H9 (cell line): ENCODE results near the gene TNRC6C. TPM values are rescaled to one million over a fixed set of nuclear protein-coding genes. Genes with fewer than 3 reads are reported as not detected.
A peak's percentile ranks its signal among the peaks of the same experiment; 100 is the strongest.

ENCODE experiments used
- DNase-seq: peaks from one replicate; pipeline ENCODE4 v3.0.0-alpha.2; 2017
- H2AFZ ChIP-seq: one replicate; pipeline ENCODE4 v1.6.1; 2013; ENCODE audit warnings: mild to moderate bottlenecking, low read length, control low read depth, moderate library complexity
- H2AK5ac ChIP-seq: 2 replicates; pipeline ENCODE4 v1.6.1; 2013; ENCODE audit warnings: low read length, control low read depth, mixed read lengths; ENCODE audit not compliant: insufficient read length
- H2BK120ac ChIP-seq: one replicate; pipeline ENCODE4 v1.6.1; 2013; ENCODE audit warnings: low read depth, mild to moderate bottlenecking, low read length, control low read depth, inconsistent platforms; ENCODE audit not compliant: poor library complexity, severe bottlenecking
- H2BK12ac ChIP-seq: 2 replicates; pipeline ENCODE4 v1.6.1; 2013; ENCODE audit warnings: low read length, control low read depth, mixed read lengths, low read depth; ENCODE audit not compliant: insufficient read length
- H2BK15ac ChIP-seq: 2 replicates; pipeline ENCODE4 v1.6.1; 2013; ENCODE audit warnings: low read depth, low read length, control low read depth
- H2BK20ac ChIP-seq: one replicate; pipeline ENCODE4 v1.6.1; 2013; ENCODE audit warnings: low read depth, mild to moderate bottlenecking, low read length, control low read depth, inconsistent platforms; ENCODE audit not compliant: poor library complexity, severe bottlenecking
- H2BK5ac ChIP-seq: 2 replicates; pipeline ENCODE4 v1.6.1; 2013; ENCODE audit warnings: low read length, control low read depth, mixed read lengths; ENCODE audit not compliant: insufficient read length
- H3K14ac ChIP-seq: 2 replicates; pipeline ENCODE4 v1.6.1; 2013; ENCODE audit warnings: low read length, control low read depth; ENCODE audit not compliant: insufficient read depth
- H3K18ac ChIP-seq: 2 replicates; pipeline ENCODE4 v1.6.1; 2013; ENCODE audit warnings: low read depth, mild to moderate bottlenecking, mixed read lengths, low read length, control low read depth; ENCODE audit not compliant: insufficient read length
- H3K23ac ChIP-seq: 2 replicates; pipeline ENCODE4 v1.6.1; 2013; ENCODE audit warnings: low read length, control low read depth, mixed read lengths, low read depth; ENCODE audit not compliant: insufficient read length
- H3K23me2 ChIP-seq: 2 replicates; pipeline ENCODE4 v1.6.1; 2013; ENCODE audit warnings: low read depth, mild to moderate bottlenecking, mixed read lengths, low read length, control low read depth; ENCODE audit not compliant: insufficient read length, poor library complexity, severe bottlenecking
- H3K27ac ChIP-seq: 2 replicates; pipeline ENCODE4 v1.5.1; 2013; ENCODE audit warnings: low read length, control low read depth, mixed read lengths, low read depth; ENCODE audit not compliant: insufficient read length
- H3K27me3 ChIP-seq: 2 replicates; pipeline ENCODE4 v1.6.1; 2013; ENCODE audit warnings: low read length, control low read depth, inconsistent platforms; ENCODE audit not compliant: insufficient read depth
- H3K4ac ChIP-seq: 2 replicates; pipeline ENCODE4 v1.6.1; 2013; ENCODE audit warnings: low read depth, mild to moderate bottlenecking, control low read depth, inconsistent platforms, low read length, moderate library complexity
- H3K4me1 ChIP-seq: 2 replicates; pipeline ENCODE4 v1.6.1; 2013; ENCODE audit warnings: low read length, control low read depth, inconsistent platforms; ENCODE audit not compliant: insufficient read depth
- H3K4me2 ChIP-seq: 2 replicates; pipeline ENCODE4 v1.6.1; 2013; ENCODE audit warnings: low read length, control low read depth, mixed read lengths; ENCODE audit not compliant: insufficient read length, insufficient read depth
- H3K56ac ChIP-seq: 2 replicates; pipeline ENCODE4 v1.6.1; 2013; ENCODE audit warnings: low read depth, mild to moderate bottlenecking, mixed read lengths, low read length, control low read depth; ENCODE audit not compliant: insufficient read length
- H3K79me1 ChIP-seq: 2 replicates; pipeline ENCODE4 v1.6.1; 2013; ENCODE audit warnings: low read depth, mild to moderate bottlenecking, moderate library complexity, low read length, control low read depth, inconsistent platforms; ENCODE audit not compliant: insufficient read depth, poor library complexity, severe bottlenecking
- H3K79me2 ChIP-seq: 2 replicates; pipeline ENCODE4 v1.6.1; 2013; ENCODE audit warnings: low read length, control low read depth, inconsistent platforms; ENCODE audit not compliant: insufficient read depth
- H3K9ac ChIP-seq: 2 replicates; pipeline ENCODE4 v1.6.1; 2013; ENCODE audit warnings: low read length, control low read depth, mixed read lengths; ENCODE audit not compliant: insufficient read length; ENCODE audit errors: extremely low read depth
- H3K9me3 ChIP-seq: one replicate; pipeline ENCODE4 v1.6.1; 2013; ENCODE audit warnings: low read depth, low read length, inconsistent platforms; ENCODE audit not compliant: control insufficient read depth
- H3T11ph ChIP-seq: one replicate; pipeline ENCODE4 v1.6.1; 2013; ENCODE audit warnings: mild to moderate bottlenecking, low read length, control low read depth, inconsistent platforms
- H4K20me1 ChIP-seq: one replicate; pipeline ENCODE4 v1.6.1; 2013; ENCODE audit not compliant: control insufficient read depth, insufficient read length, insufficient read depth
- H4K5ac ChIP-seq: 2 replicates; pipeline ENCODE4 v1.6.1; 2013; ENCODE audit warnings: low read depth, mild to moderate bottlenecking, mixed read lengths, low read length, control low read depth; ENCODE audit not compliant: insufficient read length
- H4K8ac ChIP-seq: replicated peaks from 2 replicates; pipeline ENCODE4 v1.6.1; 2013; ENCODE audit warnings: low read length, control low read depth, mixed read lengths, low read depth; ENCODE audit not compliant: insufficient read length
- H4K91ac ChIP-seq: 2 replicates; pipeline ENCODE4 v1.6.1; 2013; ENCODE audit warnings: low read depth, mild to moderate bottlenecking, moderate library complexity, mixed read lengths, low read length, control low read depth; ENCODE audit not compliant: insufficient read length
- H3K27ac Mint-ChIP-seq, 3 experiments: 2 replicates in 2 of 3; 3 replicates in 1 of 3; pipeline ENCODE4 v1.8.0; 2020 to 2021; ENCODE audit warnings: mixed read lengths in 3 of 3, mild to moderate bottlenecking in 1 of 3, moderate library complexity in 1 of 3
- H3K27me3 Mint-ChIP-seq: 2 replicates; pipeline ENCODE4 v1.8.0; 2021; ENCODE audit warnings: low read depth, mild to moderate bottlenecking, moderate library complexity, mixed read lengths
- H3K36me3 Mint-ChIP-seq, 3 experiments: 2 replicates in 2 of 3; 3 replicates in 1 of 3; pipeline ENCODE4 v1.8.0; 2020 to 2021; ENCODE audit warnings: low read depth in 3 of 3, mixed read lengths in 3 of 3; ENCODE audit not compliant: insufficient read depth in 1 of 3
- H3K4me1 Mint-ChIP-seq, 2 experiments: 2 replicates each; pipeline ENCODE4 v1.8.0; 2020; ENCODE audit warnings: mixed read lengths in 2 of 2
- H3K4me3 Mint-ChIP-seq, 2 experiments: 2 replicates in 1 of 2; 3 replicates in 1 of 2; pipeline ENCODE4 v1.8.0; 2020 to 2021; ENCODE audit warnings: mild to moderate bottlenecking in 2 of 2, mixed read lengths in 2 of 2, moderate library complexity in 1 of 2
- H3K9me3 Mint-ChIP-seq, 2 experiments: 2 replicates in 1 of 2; 3 replicates in 1 of 2; pipeline ENCODE4 v1.8.0; 2020; ENCODE audit warnings: mild to moderate bottlenecking in 2 of 2, mixed read lengths in 2 of 2, moderate library complexity in 1 of 2
- CTCF ChIP-seq: fragments of 200-600 bp; sonication (generic); conservative IDR thresholded peaks from 3 replicates; pipeline ENCODE4 v1.8.0; 2021; ENCODE audit warnings: antibody characterized with exemption, mild to moderate bottlenecking
- WGBS: extraction: QIAGEN DNeasy Blood & Tissue Kit; methylation state at CpG from one replicate; pipeline ENCODE4 v1.1.7; 2013; ENCODE audit warnings: missing lambda C conversion rate, low lambda C conversion rate, mixed read lengths; ENCODE audit not compliant: insufficient read length; ENCODE audit errors: extremely low coverage; 5-methylcytosine and 5-hydroxymethylcytosine counted together
- total RNA-seq: library from RNA; stranded (reverse); gene quantifications from 2 replicates; pipeline ENCODE4 v1.2.1, GENCODE V29; 2021

The TNRC6C gene
- total RNA-seq, 1 experiment from 2014 or later, result 24.7 TPM

GRCh38 chr17:78151514-78152008, 193.1 kb downstream of the TNRC6C start:
- Mint-ChIP-seq H3K36me3 (no peaks in the 10 kb centered on the region), H3K4me3 (no peak overlapping the region; a peak in 1 of 5 replicates), H3K9me3 (no peaks in the 10 kb centered on the region), H3K27ac (no peak overlapping the region), H3K4me1 (peaks cover 5 to 9% of the 10 kb centered on the region in 2 experiments; a peak in 3 of 4 replicates), H3K27me3 (no peaks in the 10 kb centered on the region)
- Histone ChIP-seq H2BK12ac (no peak overlapping the region), H3K4ac (no peak overlapping the region), H4K91ac (no peak overlapping the region), H3K4me1 (no peaks in the 10 kb centered on the region), H2AK5ac (no peak overlapping the region), H2BK15ac (no peak overlapping the region), H2BK20ac (no peak overlapping the region), H3K56ac (no peak overlapping the region), H3K23me2 (no peaks in the 10 kb centered on the region), H2BK120ac (no peak overlapping the region), H4K5ac (no peak overlapping the region), H2BK5ac (no peak overlapping the region), H3K79me1 (no peaks in the 10 kb centered on the region), H4K8ac (no peak overlapping the region), H3K27me3 (no peaks in the 10 kb centered on the region), H3T11ph (no peak overlapping the region), H3K14ac (no peak overlapping the region), H3K9ac (no peak overlapping the region), H3K18ac (no peak overlapping the region), H3K9me3 (no peaks in the 10 kb centered on the region), H2AFZ (no peak overlapping the region), H3K79me2 (no peaks in the 10 kb centered on the region), H3K4me2 (no peak overlapping the region), H3K23ac (no peak overlapping the region), H3K27ac (no peak overlapping the region), H4K20me1 (no peaks in the 10 kb centered on the region)
- no CpG with 5 or more reads among the region's 7 CpGs for WGBS
- peak; percentile 57 for DNase-seq
- TF ChIP-seq CTCF, result no peak
